Activated CD4-positive, alpha-beta memory T cell treated with anti-CD3 and anti-CD28 coated beads, Interleukin-2, amount 10 ng/mL, durations not matched to agents 7 days and 5 days (primary cell): Measurements from ENCODE around the gene MEGF6. TPM values are rescaled to one million over a fixed set of nuclear protein-coding genes. Genes with fewer than 3 reads are reported as not detected.

ENCODE experiments used
- CTCF ChIA-PET: fragments of 350-600 bp; sonication (Branson Sonifier 250); formaldehyde crosslinking; loops from one replicate; lab custom pipeline; 2021; ENCODE audit warnings: antibody characterized with exemption, inconsistent platforms; lab: Charles Lee
- POLR2A ChIA-PET: fragments of 350-600 bp; sonication (Branson Sonifier 250); formaldehyde crosslinking; loops from one replicate; lab custom pipeline; 2021; ENCODE audit warnings: antibody characterized with exemption; lab: Charles Lee
- DNase-seq: peaks from one replicate; pipeline ENCODE4 v3.0.0-alpha.2; 2020
- H3K27ac Mint-ChIP-seq: one replicate; pipeline ENCODE4 v1.8.0; 2021; ENCODE audit warnings: mild to moderate bottlenecking, mixed read lengths
- H3K27me3 Mint-ChIP-seq: one replicate; pipeline ENCODE4 v1.8.0; 2021; ENCODE audit warnings: mixed read lengths
- H3K36me3 Mint-ChIP-seq: one replicate; pipeline ENCODE4 v1.8.0; 2021; ENCODE audit warnings: low read depth, mixed read lengths
- H3K4me1 Mint-ChIP-seq: one replicate; pipeline ENCODE4 v1.8.0; 2021; ENCODE audit warnings: mixed read lengths
- H3K4me3 Mint-ChIP-seq: one replicate; pipeline ENCODE4 v1.8.0; 2021; ENCODE audit warnings: mild to moderate bottlenecking, mixed read lengths
- H3K9me3 Mint-ChIP-seq: one replicate; pipeline ENCODE4 v1.8.0; 2021; ENCODE audit warnings: mixed read lengths
- total RNA-seq, 2 experiments: library from RNA; stranded (reverse); gene quantifications; one replicate each; pipeline ENCODE4 v1.2.3, GENCODE V29; 2021

The MEGF6 gene
- total RNA-seq, result 10 to 100 TPM; 15.6 to 20.2 TPM

GRCh38 chr1:3611170-3612019 lies at the start of gene MEGF6:
TSS of gene MEGF6 (minus strand) at chr1:3611508. CDS start at chr1:3611268, 240 bp downstream.
- Mint-ChIP-seq H3K9me3 (no peaks in the 10 kb centered on the region), H3K36me3 (no peaks in the 10 kb centered on the region), H3K4me3 (peak within 1 kb of the TSS; percentile 21), H3K27ac (no peak within 1 kb of the TSS), H3K27me3 (peaks cover 30% of the 10 kb centered on the region), H3K4me1 (peaks cover 1% of the 10 kb centered on the region)
- ChIA-PET POLR2A (no interaction called here), CTCF (no interaction called here)
- DNase-seq, result peak; percentile 30

GRCh38 chr1:3660704-3661103 lies 49.4 kb upstream of the MEGF6 start:
- H3K27ac Mint-ChIP-seq, result no peak overlapping the region
- H3K27me3 Mint-ChIP-seq, result peaks cover 30% of the 10 kb centered on the region
- POLR2A ChIA-PET, result no interaction called here
- no peaks in the 10 kb centered on the region for H3K9me3 Mint-ChIP-seq
- peaks cover 28% of the 10 kb centered on the region for H3K4me1 Mint-ChIP-seq
- no peak overlapping the region for H3K4me3 Mint-ChIP-seq
- CTCF ChIA-PET, result interaction anchor here (1.0 kb wide), 1 partner anchor 41 kb away, joined by 3 read pairs; no protein-coding TSS in a partner anchor
- DNase-seq, result no peak
- H3K36me3 Mint-ChIP-seq, result no peaks in the 10 kb centered on the region

GRCh38 chr1:3659093-3659492 lies 47.8 kb upstream of the MEGF6 start:
- CTCF ChIA-PET, result no interaction called here
- peaks cover 44% of the 10 kb centered on the region for H3K27me3 Mint-ChIP-seq
- no peaks in the 10 kb centered on the region for H3K36me3 Mint-ChIP-seq
- no peak for DNase-seq
- H3K27ac Mint-ChIP-seq, result no peak overlapping the region
- H3K4me1 Mint-ChIP-seq, result peaks cover 28% of the 10 kb centered on the region
- no peaks in the 10 kb centered on the region for H3K9me3 Mint-ChIP-seq
- POLR2A ChIA-PET, result no interaction called here
- no peak overlapping the region for H3K4me3 Mint-ChIP-seq

- CTCF ChIA-PET, result no interaction called here
- POLR2A ChIA-PET, result no interaction called here
- no peak for DNase-seq
- Mint-ChIP-seq H3K27ac (no peak overlapping the region), H3K9me3 (no peaks in the 10 kb centered on the region), H3K4me3 (no peak overlapping the region), H3K4me1 (peaks cover 28% of the 10 kb centered on the region), H3K27me3 (peaks cover 53% of the 10 kb centered on the region), H3K36me3 (no peaks in the 10 kb centered on the region)
Measured at GRCh38 chr1:3658231-3658615, 46.9 kb upstream of the MEGF6 start.

- POLR2A ChIA-PET, result no interaction called here
- Mint-ChIP-seq H3K27ac (no peak overlapping the region), H3K4me1 (peaks cover 28% of the 10 kb centered on the region), H3K27me3 (peaks cover 55% of the 10 kb centered on the region), H3K36me3 (no peaks in the 10 kb centered on the region), H3K4me3 (no peak overlapping the region), H3K9me3 (no peaks in the 10 kb centered on the region)
- CTCF ChIA-PET, result no interaction called here
- no peak for DNase-seq
Measured at GRCh38 chr1:3657578-3658230, 46.4 kb upstream of the MEGF6 start.

GRCh38 chr1:3657096-3657475 lies 45.8 kb upstream of the MEGF6 start:
- peaks cover 55% of the 10 kb centered on the region for H3K27me3 Mint-ChIP-seq
- no peak overlapping the region for H3K27ac Mint-ChIP-seq
- H3K4me1 Mint-ChIP-seq, result peaks cover 28% of the 10 kb centered on the region
- POLR2A ChIA-PET, result no interaction called here
- CTCF ChIA-PET, result no interaction called here
- DNase-seq, result no peak
- H3K9me3 Mint-ChIP-seq, result no peaks in the 10 kb centered on the region
- H3K36me3 Mint-ChIP-seq, result no peaks in the 10 kb centered on the region
- no peak overlapping the region for H3K4me3 Mint-ChIP-seq

- peaks cover 55% of the 10 kb centered on the region for H3K27me3 Mint-ChIP-seq
- POLR2A ChIA-PET, result no interaction called here
Measured at GRCh38 chr1:3656450-3657095, 45.3 kb upstream of the MEGF6 start.

GRCh38 chr1:3654549-3655281 lies 43.4 kb upstream of the MEGF6 start:
- DNase-seq, result no peak
- H3K36me3 Mint-ChIP-seq, result no peaks in the 10 kb centered on the region
- ChIA-PET POLR2A (no interaction called here), CTCF (interaction anchor here (1.2 kb wide), 1 partner anchor 36 kb away, joined by 3 read pairs; no protein-coding TSS in a partner anchor)
- H3K27me3 Mint-ChIP-seq, result peaks cover 62% of the 10 kb centered on the region
- no peak overlapping the region for H3K4me3 Mint-ChIP-seq
- H3K27ac Mint-ChIP-seq, result no peak overlapping the region
- peaks cover 28% of the 10 kb centered on the region for H3K4me1 Mint-ChIP-seq
- no peaks in the 10 kb centered on the region for H3K9me3 Mint-ChIP-seq

More at GRCh38 chr1:3656450-3657095, 45.3 kb upstream of the MEGF6 start:
- DNase-seq, result peak; percentile 39
- no peaks in the 10 kb centered on the region for H3K9me3 Mint-ChIP-seq
- peaks cover 28% of the 10 kb centered on the region for H3K4me1 Mint-ChIP-seq
- CTCF ChIA-PET, result interaction anchor here (1.5 kb wide), 1 partner anchor 38 kb away, joined by 5 read pairs; no protein-coding TSS in a partner anchor
- no peak overlapping the region for H3K27ac Mint-ChIP-seq
- H3K4me3 Mint-ChIP-seq, result no peak overlapping the region
- H3K36me3 Mint-ChIP-seq, result no peaks in the 10 kb centered on the region

GRCh38 chr1:3653286-3653618 lies 41.9 kb upstream of the MEGF6 start:
- DNase-seq, result no peak
- H3K36me3 Mint-ChIP-seq, result peaks cover under 1% of the 10 kb centered on the region
- peaks cover 53% of the 10 kb centered on the region for H3K27me3 Mint-ChIP-seq
- peak overlapping the region; percentile 47 for H3K4me3 Mint-ChIP-seq
- no peak overlapping the region for H3K27ac Mint-ChIP-seq
- POLR2A ChIA-PET, result no interaction called here
- H3K9me3 Mint-ChIP-seq, result no peaks in the 10 kb centered on the region
- peaks cover 37% of the 10 kb centered on the region for H3K4me1 Mint-ChIP-seq
- CTCF ChIA-PET, result no interaction called here

- peaks cover 38% of the 10 kb centered on the region for H3K4me1 Mint-ChIP-seq
- no peak overlapping the region for H3K4me3 Mint-ChIP-seq
- H3K27me3 Mint-ChIP-seq, result peaks cover 51% of the 10 kb centered on the region
- H3K27ac Mint-ChIP-seq, result no peak overlapping the region
- H3K9me3 Mint-ChIP-seq, result no peaks in the 10 kb centered on the region
- POLR2A ChIA-PET, result no interaction called here
- no peak for DNase-seq
- CTCF ChIA-PET, result no interaction called here
- H3K36me3 Mint-ChIP-seq, result peaks cover 3% of the 10 kb centered on the region
Measured at GRCh38 chr1:3652548-3653285, 41.4 kb upstream of the MEGF6 start.

GRCh38 chr1:3651930-3652547 lies 40.7 kb upstream of the MEGF6 start, which contains the start of gene TP73:
TSS of gene TP73 (plus strand) at chr1:3652516. CDS start at chr1:3682366, 29,850 bp downstream.
- Mint-ChIP-seq H3K27me3 (peaks cover 47% of the 10 kb centered on the region), H3K36me3 (peaks cover 10% of the 10 kb centered on the region), H3K27ac (no peak within 1 kb of the TSS), H3K9me3 (no peaks in the 10 kb centered on the region), H3K4me3 (peak within 1 kb of the TSS; percentile 47), H3K4me1 (peaks cover 35% of the 10 kb centered on the region)
- POLR2A ChIA-PET, result interaction anchor here (0.7 kb wide), 1 partner anchor 26 kb away, joined by 4 read pairs; no protein-coding TSS in a partner anchor
- DNase-seq, result no peak
- CTCF ChIA-PET, result no interaction called here
